GM21619 (cell line): ENCODE results near the gene CHST3.
"Not testable (repeated sequence)": the region's sequence is repeated elsewhere in the genome, so short reads cannot be mapped to it uniquely, and the experiment has no call there.

ENCODE experiments used
- ATAC-seq: cut with Tn5 transposase; IDR thresholded peaks from one replicate; pipeline ENCODE4 v1.9.1; 2021; ENCODE audit not compliant: unreplicated experiment

CHST3 gene

GRCh38 chr10:71985542-71986250, 21.5 kb downstream of the CHST3 start:
- peak; percentile 57 for ATAC-seq

GRCh38 chr10:71988895-71989294, 24.7 kb downstream of the CHST3 start:
- not testable (repeated sequence) for ATAC-seq

- no peak for ATAC-seq
Observed at GRCh38 chr10:71989661-71990454, 25.7 kb downstream of the CHST3 start.

GRCh38 chr10:71990706-71991269, 26.6 kb downstream of the CHST3 start:
- no peak for ATAC-seq

GRCh38 chr10:71995449-71995848, 31.3 kb downstream of the CHST3 start:
- no peak for ATAC-seq

- ATAC-seq: no peak
Observed at GRCh38 chr10:71995887-71996575, 31.8 kb downstream of the CHST3 start.

GRCh38 chr10:71996592-71997371, 32.6 kb downstream of the CHST3 start:
- no peak for ATAC-seq

- ATAC-seq: no peak
Observed at GRCh38 chr10:71998119-71998839, 34.1 kb downstream of the CHST3 start.

GRCh38 chr10:71998840-71999194, 34.6 kb downstream of the CHST3 start:
- ATAC-seq: no peak

- ATAC-seq: no peak
Observed at GRCh38 chr10:71999360-72000072, 35.3 kb downstream of the CHST3 start.

- ATAC-seq: no peak
Observed at GRCh38 chr10:72000073-72001032, 36.2 kb downstream of the CHST3 start.

GRCh38 chr10:72001033-72001395, 36.8 kb downstream of the CHST3 start:
- no peak for ATAC-seq

- ATAC-seq: no peak
Observed at GRCh38 chr10:72002354-72003295, 38.4 kb downstream of the CHST3 start.

GRCh38 chr10:72006026-72006425, 41.8 kb downstream of the CHST3 start:
- no peak for ATAC-seq

GRCh38 chr10:72007246-72007892, 43.2 kb downstream of the CHST3 start:
- no peak for ATAC-seq

- no peak for ATAC-seq
Observed at GRCh38 chr10:72008096-72008981, 44.1 kb downstream of the CHST3 start.
